Measurements from ENCODE around the gene SLC35F6.

DNA sequence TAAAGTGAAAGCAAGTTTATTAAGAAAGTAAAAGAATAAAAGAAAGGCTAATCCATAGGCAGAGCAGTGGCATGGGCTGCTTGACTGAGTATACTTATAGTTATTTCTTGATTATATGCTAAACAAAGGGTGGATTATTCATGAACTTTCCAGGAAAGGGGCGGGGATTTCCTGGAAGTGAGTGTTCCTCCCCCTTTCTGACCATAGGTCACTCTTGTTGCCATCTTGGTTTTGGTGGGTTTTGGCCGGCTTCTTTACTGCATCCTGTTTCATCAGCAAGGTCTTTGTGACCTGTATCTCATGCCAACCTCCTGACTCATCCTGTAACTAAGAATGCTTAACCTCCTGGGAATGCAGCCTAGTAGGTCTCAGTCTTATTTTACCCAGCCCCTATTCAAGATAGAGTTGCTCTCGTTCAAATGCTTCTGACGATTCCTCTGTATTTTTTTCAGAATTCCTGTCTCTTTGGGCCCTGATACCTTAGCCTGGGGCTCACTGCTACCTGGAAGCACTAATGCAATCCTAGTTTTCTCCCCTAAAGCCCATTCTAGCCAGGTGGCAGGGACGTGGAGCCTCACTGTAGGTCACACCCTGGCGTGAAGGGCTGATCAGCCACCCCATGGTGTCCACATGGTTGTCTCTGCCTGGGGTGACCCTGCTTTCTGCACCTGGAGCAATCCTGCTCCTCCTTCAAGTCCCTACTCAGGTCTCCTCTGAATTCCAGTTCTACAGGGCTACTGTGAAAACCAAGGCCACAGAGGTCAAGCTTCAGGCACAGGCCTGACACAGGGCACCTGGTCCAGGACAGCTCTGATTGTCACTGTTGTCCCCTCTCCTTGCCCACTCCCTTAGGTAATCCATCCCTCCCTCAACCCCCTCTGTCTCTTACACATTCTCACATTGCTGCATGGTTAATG, 6.0 kb upstream of the SLC35F6 start:
- TF ChIP-seq CTCF (IDR thresholded peaks at IDR 0.05), result no peak
- no peak for TF ChIP-seq ZFX (IDR thresholded peaks at IDR 0.05; ENCODE audit: borderline replicate concordance)

All from 22Rv1 (cell line).